Measurements from ENCODE around the gene MAPK10. TPM values are rescaled to one million over a fixed set of nuclear protein-coding genes. Genes with fewer than 3 reads are reported as not detected.

Gene MAPK10
- total RNA-seq, 1 donor from 2014 or later: 2.0 TPM

DNA sequence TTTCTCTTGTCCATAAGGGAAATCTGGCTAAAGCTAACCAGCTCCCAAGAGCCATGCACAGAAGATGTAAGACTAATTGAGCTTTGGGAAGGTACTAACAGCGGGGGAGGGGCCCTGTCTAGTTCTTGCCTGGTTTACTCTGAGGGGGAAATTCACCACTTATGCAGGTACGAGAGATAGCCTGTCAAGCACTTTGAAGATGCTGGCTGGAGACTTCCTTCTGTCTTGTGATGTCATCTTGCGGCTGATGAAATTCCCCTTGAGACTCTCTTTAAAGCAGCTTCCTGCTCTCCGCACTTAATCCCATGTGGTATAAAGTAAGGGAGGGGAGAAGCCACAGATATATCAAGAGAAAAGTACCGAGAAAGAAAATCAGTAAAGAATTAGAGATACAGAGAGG, 345.3 kb downstream of the MAPK10 start:
- Mint-ChIP-seq H3K36me3 (ENCODE audit: low read depth, unreplicated experiment) (no peaks in the 10 kb centered on the region), H3K27me3 (ENCODE audit: unreplicated experiment) (peaks cover 2% of the 10 kb centered on the region), H3K9me3 (ENCODE audit: unreplicated experiment) (no peaks in the 10 kb centered on the region), H3K4me1 (ENCODE audit: unreplicated experiment) (no peaks in the 10 kb centered on the region), H3K27ac (ENCODE audit: unreplicated experiment) (no peak overlapping the region), H3K4me3 (ENCODE audit: unreplicated experiment) (no peak overlapping the region)
- TF ChIP-seq, protein P1, sequence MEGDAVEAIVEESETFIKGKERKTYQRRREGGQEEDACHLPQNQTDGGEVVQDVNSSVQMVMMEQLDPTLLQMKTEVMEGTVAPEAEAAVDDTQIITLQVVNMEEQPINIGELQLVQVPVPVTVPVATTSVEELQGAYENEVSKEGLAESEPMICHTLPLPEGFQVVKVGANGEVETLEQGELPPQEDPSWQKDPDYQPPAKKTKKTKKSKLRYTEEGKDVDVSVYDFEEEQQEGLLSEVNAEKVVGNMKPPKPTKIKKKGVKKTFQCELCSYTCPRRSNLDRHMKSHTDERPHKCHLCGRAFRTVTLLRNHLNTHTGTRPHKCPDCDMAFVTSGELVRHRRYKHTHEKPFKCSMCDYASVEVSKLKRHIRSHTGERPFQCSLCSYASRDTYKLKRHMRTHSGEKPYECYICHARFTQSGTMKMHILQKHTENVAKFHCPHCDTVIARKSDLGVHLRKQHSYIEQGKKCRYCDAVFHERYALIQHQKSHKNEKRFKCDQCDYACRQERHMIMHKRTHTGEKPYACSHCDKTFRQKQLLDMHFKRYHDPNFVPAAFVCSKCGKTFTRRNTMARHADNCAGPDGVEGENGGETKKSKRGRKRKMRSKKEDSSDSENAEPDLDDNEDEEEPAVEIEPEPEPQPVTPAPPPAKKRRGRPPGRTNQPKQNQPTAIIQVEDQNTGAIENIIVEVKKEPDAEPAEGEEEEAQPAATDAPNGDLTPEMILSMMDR (IDR thresholded peaks at IDR 0.05; ENCODE audit: unreplicated experiment): no peak
- no peak for DNase-seq (ENCODE audit: low spot score)

- Mint-ChIP-seq H3K27me3 (ENCODE audit: unreplicated experiment) (peaks cover 2% of the 10 kb centered on the region), H3K9me3 (ENCODE audit: unreplicated experiment) (no peaks in the 10 kb centered on the region), H3K36me3 (ENCODE audit: low read depth, unreplicated experiment) (no peaks in the 10 kb centered on the region), H3K4me1 (ENCODE audit: unreplicated experiment) (no peaks in the 10 kb centered on the region), H3K27ac (ENCODE audit: unreplicated experiment) (no peak overlapping the region), H3K4me3 (ENCODE audit: unreplicated experiment) (no peak overlapping the region)
- DNase-seq (ENCODE audit: low spot score): no peak
- TF ChIP-seq, protein P1 (IDR thresholded peaks at IDR 0.05; ENCODE audit: unreplicated experiment): no peak
These were observed 346.2 kb downstream of the MAPK10 start for GRCh38 chr4:86013621-86014020.

- no peaks in the 10 kb centered on the region for H3K36me3 Mint-ChIP-seq (ENCODE audit: low read depth, unreplicated experiment)
- H3K4me3 Mint-ChIP-seq (ENCODE audit: unreplicated experiment): no peak overlapping the region
- DNase-seq (ENCODE audit: low spot score): no peak
- no peaks in the 10 kb centered on the region for H3K9me3 Mint-ChIP-seq (ENCODE audit: unreplicated experiment)
- no peaks in the 10 kb centered on the region for H3K4me1 Mint-ChIP-seq (ENCODE audit: unreplicated experiment)
- H3K27me3 Mint-ChIP-seq (ENCODE audit: unreplicated experiment): peaks cover 2% of the 10 kb centered on the region
- TF ChIP-seq, protein P1 (IDR thresholded peaks at IDR 0.05; ENCODE audit: unreplicated experiment): no peak
- H3K27ac Mint-ChIP-seq (ENCODE audit: unreplicated experiment): no peak overlapping the region
These were observed 348.7 kb downstream of the MAPK10 start for GRCh38 chr4:86011117-86011516.

GRCh38 chr4:86007042-86007441, 352.8 kb downstream of the MAPK10 start:
- TF ChIP-seq, protein P1 (IDR thresholded peaks at IDR 0.05; ENCODE audit: unreplicated experiment): no peak
- Mint-ChIP-seq H3K4me3 (ENCODE audit: unreplicated experiment) (no peak overlapping the region), H3K9me3 (ENCODE audit: unreplicated experiment) (no peaks in the 10 kb centered on the region), H3K27me3 (ENCODE audit: unreplicated experiment) (no peaks in the 10 kb centered on the region), H3K4me1 (ENCODE audit: unreplicated experiment) (no peaks in the 10 kb centered on the region), H3K27ac (ENCODE audit: unreplicated experiment) (no peak overlapping the region), H3K36me3 (ENCODE audit: low read depth, unreplicated experiment) (no peaks in the 10 kb centered on the region)
- DNase-seq (ENCODE audit: low spot score): no peak

DNA sequence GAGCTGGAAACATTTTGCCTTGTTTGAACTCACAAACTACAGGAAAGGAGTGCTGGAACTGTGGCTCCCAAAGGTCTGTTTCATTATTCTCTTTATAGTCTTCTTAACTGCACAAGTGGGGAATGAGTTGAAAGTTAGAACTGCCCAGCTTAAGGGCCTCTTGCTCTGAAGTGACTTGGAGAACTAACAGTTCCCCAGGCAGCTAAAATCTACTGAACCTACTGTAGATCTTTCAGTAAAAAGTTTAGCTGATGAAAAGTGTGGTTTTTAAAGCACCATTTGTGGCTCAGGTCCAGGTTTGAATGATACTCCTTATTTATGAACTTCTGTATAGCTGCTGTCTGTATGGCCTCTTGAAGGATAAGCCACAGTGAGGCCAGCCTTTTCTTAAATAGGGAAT, 353.8 kb downstream of the MAPK10 start:
- TF ChIP-seq, protein P1 (IDR thresholded peaks at IDR 0.05; ENCODE audit: unreplicated experiment): no peak
- Mint-ChIP-seq H3K9me3 (ENCODE audit: unreplicated experiment) (no peaks in the 10 kb centered on the region), H3K27me3 (ENCODE audit: unreplicated experiment) (no peaks in the 10 kb centered on the region), H3K4me1 (ENCODE audit: unreplicated experiment) (no peaks in the 10 kb centered on the region), H3K27ac (ENCODE audit: unreplicated experiment) (no peak overlapping the region), H3K36me3 (ENCODE audit: low read depth, unreplicated experiment) (no peaks in the 10 kb centered on the region), H3K4me3 (ENCODE audit: unreplicated experiment) (no peak overlapping the region)
- DNase-seq (ENCODE audit: low spot score): no peak
